H1 (cell line): ENCODE data around the gene MRC2. TPM values are rescaled to one million over a fixed set of nuclear protein-coding genes. Genes with fewer than 3 reads are reported as not detected.

ENCODE experiments used
- CTCF ChIA-PET: fragments of 300-600 bp; sonication (Branson Sonifier 250); formaldehyde crosslinking; loops from one replicate; lab custom pipeline; 2021; ENCODE audit not compliant: partially characterized antibody; lab: Charles Lee
- POLR2A ChIA-PET: fragments of 300-600 bp; sonication (Branson Sonifier 250); formaldehyde crosslinking; loops from one replicate; lab custom pipeline; 2021; ENCODE audit warnings: inconsistent platforms; ENCODE audit not compliant: partially characterized antibody; lab: Charles Lee
- DNase-seq, 2 experiments: peaks; one replicate each; pipeline versions ENCODE4 v3.0.0 to v3.0.0-alpha.2; 2010 to 2022; ENCODE audit warnings: low spot score in 2 of 2, low read depth in 1 of 2, mixed read lengths in 1 of 2
- FAIRE-seq: peaks from 2 replicates; lab custom pipeline; 2011; peaks lifted over from hg19 to GRCh38; lab: Jason Lieb, UNC
- H2AFZ ChIP-seq: 2 replicates; pipeline ENCODE4 v1.8.1; 2012; ENCODE audit warnings: low read length, inconsistent platforms
- H2AK5ac ChIP-seq: 2 replicates; pipeline ENCODE4 v1.6.1; 2013; ENCODE audit warnings: low read depth, low read length
- H2BK120ac ChIP-seq: replicated peaks from 2 replicates; pipeline ENCODE3; 2013; ENCODE audit warnings: low read depth, low read length, inconsistent platforms
- H2BK12ac ChIP-seq: 2 replicates; pipeline ENCODE4 v1.6.1; 2013; ENCODE audit warnings: low read depth, low read length
- H2BK15ac ChIP-seq: 2 replicates; pipeline ENCODE4 v1.6.1; 2013; ENCODE audit warnings: low read length
- H2BK20ac ChIP-seq: 2 replicates; pipeline ENCODE4 v1.6.1; 2013; ENCODE audit warnings: low read length
- H2BK5ac ChIP-seq: 2 replicates; pipeline ENCODE4 v1.6.1; 2013; ENCODE audit warnings: low read depth, low read length
- H3K14ac ChIP-seq: 2 replicates; pipeline ENCODE4 v1.6.1; 2013; ENCODE audit warnings: inconsistent platforms; ENCODE audit not compliant: insufficient read length
- H3K18ac ChIP-seq: 2 replicates; pipeline ENCODE4 v1.6.1; 2013; ENCODE audit warnings: low read length; ENCODE audit errors: extremely low read depth
- H3K23ac ChIP-seq: 2 replicates; pipeline ENCODE4 v1.6.1; 2013; ENCODE audit warnings: inconsistent platforms; ENCODE audit not compliant: insufficient read length
- H3K23me2 ChIP-seq: 2 replicates; pipeline ENCODE4 v1.6.1; 2013; ENCODE audit warnings: low read depth, low read length
- H3K27ac ChIP-seq: 2 replicates; pipeline ENCODE4 v1.6.1; 2011; ENCODE audit warnings: low read depth, low read length, inconsistent platforms
- H3K27me3 ChIP-seq, 4 experiments: replicated peaks in 1 of 4; 1 replicate in 1 of 4; 2 replicates in 3 of 4; pipeline versions ENCODE4 v1.6.1 to v1.8.1; 2011 to 2013; ENCODE audit warnings: low read length in 3 of 4, mild to moderate bottlenecking in 3 of 4, inconsistent platforms in 2 of 4, mixed read lengths in 2 of 4, moderate library complexity in 1 of 4; ENCODE audit not compliant: control insufficient read depth in 3 of 4, insufficient read depth in 3 of 4; ENCODE audit errors: extremely low read depth in 1 of 4
- H3K36me3 ChIP-seq, 4 experiments: 2 replicates each; pipeline versions ENCODE4 v1.6.1 to v1.8.1; 2011 to 2013; ENCODE audit warnings: mild to moderate bottlenecking in 4 of 4, low read length in 3 of 4, moderate library complexity in 2 of 4, control low read depth in 1 of 4, inconsistent platforms in 1 of 4; ENCODE audit not compliant: insufficient read depth in 4 of 4, control insufficient read depth in 2 of 4
- H3K4ac ChIP-seq: replicated peaks from 2 replicates; pipeline ENCODE3; 2013; ENCODE audit warnings: low read length, low read depth, mixed read lengths, inconsistent platforms; ENCODE audit not compliant: insufficient read length
- H3K4me1 ChIP-seq, 4 experiments: replicated peaks in 1 of 4; 1 replicate in 1 of 4; 2 replicates in 3 of 4; pipeline versions ENCODE4 v1.6.1 to v1.8.1; 2011 to 2013; ENCODE audit warnings: low read length in 3 of 4, inconsistent platforms in 2 of 4, mixed read lengths in 1 of 4; ENCODE audit not compliant: insufficient read depth in 4 of 4, control insufficient read depth in 3 of 4
- H3K4me2 ChIP-seq, 2 experiments: 2 replicates each; pipeline versions ENCODE4 v1.6.1 to v1.8.1; 2011 to 2013; ENCODE audit warnings: low read depth in 2 of 2, low read length in 2 of 2, control low read depth in 1 of 2, inconsistent platforms in 1 of 2, mild to moderate bottlenecking in 1 of 2; ENCODE audit not compliant: insufficient read depth in 1 of 2
- H3K4me3 ChIP-seq, 4 experiments: fragments of 200-600, 300-600 bp in 1 of 4; sonication (generic), shearing (Covaris generic), sonication (Bioruptor Twin) in 1 of 4; 2 replicates each; pipeline versions ENCODE4 v1.5.1 to v1.8.1; 2011 to 2016; ENCODE audit warnings: low read length in 4 of 4, low read depth in 3 of 4, control low read depth in 2 of 4, inconsistent platforms in 2 of 4, mild to moderate bottlenecking in 2 of 4, mixed read lengths in 1 of 4, moderate library complexity in 1 of 4; ENCODE audit not compliant: insufficient read depth in 2 of 4; ENCODE audit errors: extremely low read depth in 1 of 4
- H3K56ac ChIP-seq: replicated peaks from 2 replicates; pipeline ENCODE3; 2013; ENCODE audit warnings: low read depth, mild to moderate bottlenecking, mixed read lengths, low read length, inconsistent platforms; ENCODE audit not compliant: insufficient read length
- H3K79me1 ChIP-seq: 2 replicates; pipeline ENCODE4 v1.6.1; 2013; ENCODE audit warnings: low read depth, low read length, control low read depth
- H3K79me2 ChIP-seq, 2 experiments: 2 replicates each; pipeline versions ENCODE4 v1.6.1 to v1.8.1; 2012 to 2013; ENCODE audit warnings: low read length in 2 of 2, mild to moderate bottlenecking in 2 of 2, inconsistent platforms in 1 of 2; ENCODE audit not compliant: insufficient read depth in 2 of 2, control insufficient read depth in 1 of 2
- H3K9ac ChIP-seq, 4 experiments: replicated peaks in 1 of 4; 1 replicate in 1 of 4; 2 replicates in 3 of 4; pipeline versions ENCODE4 v1.6.1 to v1.8.1; 2011 to 2013; ENCODE audit warnings: low read depth in 3 of 4, low read length in 3 of 4, control low read depth in 2 of 4, mild to moderate bottlenecking in 2 of 4, moderate library complexity in 2 of 4, inconsistent platforms in 1 of 4; ENCODE audit errors: extremely low read depth in 1 of 4
- H3K9me3 ChIP-seq, 2 experiments: 2 replicates each; pipeline versions ENCODE4 v1.6.1 to v1.8.1; 2012 to 2013; ENCODE audit warnings: mild to moderate bottlenecking in 2 of 2, moderate library complexity in 2 of 2, control low read depth in 1 of 2, inconsistent platforms in 1 of 2, low read depth in 1 of 2, low read length in 1 of 2, mixed read lengths in 1 of 2; ENCODE audit not compliant: insufficient read depth in 2 of 2
- H4K20me1 ChIP-seq, 2 experiments: replicated peaks in 1 of 2; 2 replicates each; pipeline versions ENCODE3 to v1.8.1; 2011 to 2013; ENCODE audit warnings: inconsistent platforms in 2 of 2, low read length in 2 of 2, mild to moderate bottlenecking in 1 of 2; ENCODE audit not compliant: insufficient read depth in 2 of 2, control insufficient read depth in 1 of 2
- H4K5ac ChIP-seq: 2 replicates; pipeline ENCODE4 v1.6.1; 2013; ENCODE audit warnings: low read length, low read depth, mixed read lengths, inconsistent platforms; ENCODE audit not compliant: insufficient read length
- H4K8ac ChIP-seq: 2 replicates; pipeline ENCODE4 v1.8.0; 2013; ENCODE audit warnings: mild to moderate bottlenecking, moderate library complexity, low read length, inconsistent platforms; ENCODE audit not compliant: insufficient read depth; ENCODE audit errors: extremely low read depth
- H4K91ac ChIP-seq: replicated peaks from 2 replicates; pipeline ENCODE3; 2013; ENCODE audit warnings: low read length, mixed read lengths, inconsistent platforms; ENCODE audit not compliant: insufficient read length
- ATF3 ChIP-seq: IDR thresholded peaks from 2 replicates; pipeline ENCODE4 v1.6.1; 2011; ENCODE audit warnings: low read depth, mild to moderate bottlenecking, low read length; ENCODE audit not compliant: insufficient read depth
- CHD2 ChIP-seq: IDR thresholded peaks from 2 replicates; pipeline ENCODE4 v1.6.1; 2012; ENCODE audit warnings: low read length, improper control_type of control experiment
- EP300 ChIP-seq, 2 experiments: IDR thresholded peaks; 1 replicate in 1 of 2; 2 replicates in 1 of 2; pipeline ENCODE4 v1.6.1; 2011 to 2012; ENCODE audit warnings: low read depth in 2 of 2, low read length in 2 of 2, mild to moderate bottlenecking in 2 of 2, borderline replicate concordance in 1 of 2, inconsistent platforms in 1 of 2, moderate library complexity in 1 of 2
- GABPA ChIP-seq: IDR thresholded peaks from 2 replicates; pipeline ENCODE4 v1.6.1; 2011; ENCODE audit warnings: mild to moderate bottlenecking, low read length, moderate library complexity, borderline replicate concordance; ENCODE audit not compliant: insufficient read depth
- HDAC6 ChIP-seq: IDR thresholded peaks from one replicate; pipeline ENCODE4 v1.7.1; 2012; ENCODE audit warnings: low read depth, mild to moderate bottlenecking, inconsistent platforms, low read length, moderate library complexity
- JUN ChIP-seq: IDR thresholded peaks from 2 replicates; pipeline ENCODE4 v1.6.1; 2011; ENCODE audit warnings: low read depth, mild to moderate bottlenecking, improper control_type of control experiment, low read length
- KDM4A ChIP-seq: IDR thresholded peaks from one replicate; pipeline ENCODE4 v1.7.1; 2012; ENCODE audit warnings: low read depth, mild to moderate bottlenecking, moderate library complexity, low read length, inconsistent platforms; ENCODE audit not compliant: severe bottlenecking
- POU5F1 ChIP-seq: IDR thresholded peaks from 2 replicates; pipeline ENCODE4 v1.6.1; 2011; ENCODE audit warnings: low read depth, mild to moderate bottlenecking, low read length, moderate library complexity
- RNF2 ChIP-seq: fragments of 200-900, 300-1000 bp; sonication (generic); IDR thresholded peaks from 2 replicates; pipeline ENCODE4 v1.7.1; 2016; ENCODE audit warnings: borderline replicate concordance, low read depth, mild to moderate bottlenecking, antibody characterized with exemption, low read length; ENCODE audit not compliant: poor library complexity, severe bottlenecking; ENCODE audit errors: missing control alignments
- SP1 ChIP-seq: IDR thresholded peaks from 2 replicates; pipeline ENCODE4 v1.6.1; 2011; ENCODE audit warnings: low read depth, low read length
- TEAD4 ChIP-seq: IDR thresholded peaks from 2 replicates; pipeline ENCODE4 v1.6.1; 2012; ENCODE audit warnings: low read depth, low read length, inconsistent platforms, mixed read lengths
- WGBS, 2 experiments: shearing (Covaris generic) in 1 of 2; methylation state at CpG; one replicate each; pipeline versions ENCODE4 v1.1.6 to v1.1.7; 2013 to 2015; ENCODE audit warnings: low lambda C conversion rate in 2 of 2, mixed read lengths in 2 of 2, inconsistent platforms in 1 of 2, low coverage in 1 of 2, missing lambda C conversion rate in 1 of 2; ENCODE audit not compliant: insufficient replicate concordance in 2 of 2, insufficient coverage in 1 of 2, insufficient read length in 1 of 2; ENCODE audit errors: extremely low coverage in 1 of 2, missing lambda C conversion rate in 1 of 2; 5-methylcytosine and 5-hydroxymethylcytosine counted together
- polyA plus RNA-seq, 7 experiments: library from polyadenylated mRNA; depleted of rRNA in 3 of 7; stranded (reverse) in 5 of 7; unstranded in 2 of 7; fragments of >200 nt in 5 of 7; fragments of 200-250 nt in 2 of 7; gene quantifications; 1 replicate in 5 of 7; 2 replicates in 1 of 7; 4 replicates in 1 of 7; pipeline versions ENCODE4 v1.2.1 to v1.2.3, GENCODE V29; 2011 to 2013; ENCODE audit warnings: missing spikeins in 2 of 7, mixed read lengths in 2 of 7
- total RNA-seq: library from RNA; stranded (reverse); fragmentation: NEBNext Ultra II Directional; extraction: Animal tissue kit (Norgen Biotek cat#: 25700); gene quantifications from 2 replicates; pipeline ENCODE4 v1.2.1, GENCODE V29; 2021

MRC2 gene
- total and polyA plus RNA-seq, 2 of the 8 experiments (the other 6 are each of a cell fraction or from before 2014, with no cell fraction given): 7.0 to 24.2 TPM

- no peak overlapping the region for H3K4me2 ChIP-seq
- ChIA-PET CTCF (interaction anchor here (1.3 to 3.7 kb wide), 4 partner anchors 8 to 22 kb away, joined by 3 to 20 read pairs (median 10); no protein-coding TSS in a partner anchor), POLR2A (interaction anchor here (1.4 kb wide), 1 partner anchor 10 kb away, joined by 3 read pairs; no protein-coding TSS in a partner anchor)
- no peak for TF ChIP-seq RNF2
- no peak for TF ChIP-seq ATF3
- TF ChIP-seq EP300 (IDR thresholded peaks at IDR 0.05; ENCODE audit: borderline replicate concordance in 1 of 2, low read depth in 2 of 2, low read length in 2 of 2): no peak
- no peak for TF ChIP-seq SP1
- TF ChIP-seq TEAD4: no peak
- TF ChIP-seq CHD2: no peak
- TF ChIP-seq KDM4A: no peak
- no peak for TF ChIP-seq GABPA
- no peak for TF ChIP-seq POU5F1
- no peak for TF ChIP-seq HDAC6
- no peak for TF ChIP-seq JUN
- no peak overlapping the region for H4K5ac ChIP-seq
- H3K9ac ChIP-seq: no peak overlapping the region
- H3K4me3 ChIP-seq: no peak overlapping the region
- no peaks in the 10 kb centered on the region; a peak in 1 of 4 replicates for H3K9me3 ChIP-seq
- peak overlapping the region; percentile 65 for H4K91ac ChIP-seq
- no peak overlapping the region for H4K8ac ChIP-seq
- H3K4ac ChIP-seq: no peak overlapping the region
- H2AK5ac ChIP-seq: no peak overlapping the region
- H3K23me2 ChIP-seq: no peaks in the 10 kb centered on the region
- no peak overlapping the region for H3K56ac ChIP-seq
- H3K23ac ChIP-seq: no peak overlapping the region
- H3K18ac ChIP-seq: no peak overlapping the region
- H3K79me1 ChIP-seq: no peaks in the 10 kb centered on the region
- H3K27ac ChIP-seq: no peak overlapping the region
- no peak for DNase-seq
- H2BK12ac ChIP-seq: no peak overlapping the region
- FAIRE-seq: no peak
- no peak overlapping the region for H2BK20ac ChIP-seq
- no peak overlapping the region for H2BK15ac ChIP-seq
- H3K4me1 ChIP-seq: peaks cover 0 to 4% (median 0%) of the 10 kb centered on the region in 4 experiments; a peak in 2 of 7 replicates
- H3K79me2 ChIP-seq: no peaks in the 10 kb centered on the region
- H3K14ac ChIP-seq: no peak overlapping the region
- H2BK5ac ChIP-seq: no peak overlapping the region
- no peak overlapping the region for H2BK120ac ChIP-seq
- H4K20me1 ChIP-seq: peaks cover 0 to 2% of the 10 kb centered on the region in 2 experiments
- H3K27me3 ChIP-seq: no peaks in the 10 kb centered on the region
- no peak overlapping the region for H2AFZ ChIP-seq
- 84% methylated on average over 28 of the region's 36 CpGs; no CpG with 5 or more reads in 1 of the 2 experiments for WGBS, 2 experiments
- H3K36me3 ChIP-seq: peaks cover 0 to 7% (median 3%) of the 10 kb centered on the region in 4 experiments; a peak in 4 of 8 replicates
Observed at GRCh38 chr17:62680541-62681052, 53.1 kb downstream of the MRC2 start.
